ENCODE measurements around the gene MICAL3.
"Not testable (repeated sequence)": the region's sequence is repeated elsewhere in the genome, so short reads cannot be mapped to it uniquely, and the experiment has no call there.

The MICAL3 gene

GRCh38 chr22:18058371-18059093 is 34.2 kb upstream of the MICAL3 start:
- no peak for DNase-seq

- no peak for DNase-seq
Measured at GRCh38 chr22:18057568-18058209, 33.3 kb upstream of the MICAL3 start.

GRCh38 chr22:18056807-18057474 is 32.6 kb upstream of the MICAL3 start:
- no peak for DNase-seq

- DNase-seq: no peak
Measured at GRCh38 chr22:18056161-18056666, 31.9 kb upstream of the MICAL3 start.

GRCh38 chr22:18055619-18056160 is 31.3 kb upstream of the MICAL3 start:
- DNase-seq: no peak

GRCh38 chr22:18053216-18053946 is 29.0 kb upstream of the MICAL3 start:
- DNase-seq: not testable (repeated sequence)

GRCh38 chr22:18051113-18051512 is 26.8 kb upstream of the MICAL3 start:
- not testable (repeated sequence) for DNase-seq

- DNase-seq: no peak
Measured at GRCh38 chr22:18050065-18050464, 25.7 kb upstream of the MICAL3 start.

- DNase-seq: no peak
Measured at GRCh38 chr22:18048441-18048898, 24.1 kb upstream of the MICAL3 start.

GRCh38 chr22:18048041-18048440 is 23.7 kb upstream of the MICAL3 start:
- no peak for DNase-seq

GRCh38 chr22:18045794-18046193 is 21.4 kb upstream of the MICAL3 start:
- DNase-seq: no peak

- peak; percentile 39 for DNase-seq
Measured at GRCh38 chr22:18044548-18045271, 20.3 kb upstream of the MICAL3 start.

- DNase-seq: no peak
Measured at GRCh38 chr22:18042685-18043084, 18.3 kb upstream of the MICAL3 start.

GRCh38 chr22:18040898-18041297 is 16.5 kb upstream of the MICAL3 start:
- peak; percentile 4 for DNase-seq

- no peak for DNase-seq
Measured at GRCh38 chr22:18035751-18036150, 11.4 kb upstream of the MICAL3 start.

- no peak for DNase-seq
Measured at GRCh38 chr22:18034076-18034475, 9.7 kb upstream of the MICAL3 start.

- DNase-seq: no peak
Measured at GRCh38 chr22:18033204-18033998, 9.0 kb upstream of the MICAL3 start.

- no peak for DNase-seq
Measured at GRCh38 chr22:18032455-18033101, 8.2 kb upstream of the MICAL3 start.

GRCh38 chr22:18031695-18032454 is 7.5 kb upstream of the MICAL3 start:
- no peak for DNase-seq

All from activated effector memory CD4-positive, alpha-beta T cell treated with anti-CD3 and anti-CD28 coated beads, Interleukin-2, amount 50 U/mL, for 16 hours (primary cell).